ENCODE results near the gene PSORS1C2.

DNA sequence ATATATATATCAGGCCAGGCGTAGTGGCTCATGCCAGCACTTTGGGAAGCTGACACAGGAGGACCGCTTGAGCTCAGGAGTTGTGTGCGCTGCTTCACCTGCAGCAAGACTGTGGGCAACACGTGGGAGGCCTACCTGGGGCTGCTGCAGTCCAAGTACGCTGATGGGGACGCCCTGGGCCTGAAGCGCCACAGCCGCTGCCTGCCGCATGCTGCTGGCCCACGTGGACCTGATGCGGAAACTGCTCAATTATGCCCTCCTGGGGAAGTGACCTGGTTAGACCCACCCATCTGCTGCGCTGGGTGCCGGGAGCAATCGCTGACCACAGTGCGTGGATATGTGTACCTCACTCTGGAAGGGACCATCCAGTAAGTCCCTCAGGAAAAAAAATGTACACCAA lies 1.8 kb upstream of the PSORS1C2 start:
- TF ChIP-seq, protein P1, sequence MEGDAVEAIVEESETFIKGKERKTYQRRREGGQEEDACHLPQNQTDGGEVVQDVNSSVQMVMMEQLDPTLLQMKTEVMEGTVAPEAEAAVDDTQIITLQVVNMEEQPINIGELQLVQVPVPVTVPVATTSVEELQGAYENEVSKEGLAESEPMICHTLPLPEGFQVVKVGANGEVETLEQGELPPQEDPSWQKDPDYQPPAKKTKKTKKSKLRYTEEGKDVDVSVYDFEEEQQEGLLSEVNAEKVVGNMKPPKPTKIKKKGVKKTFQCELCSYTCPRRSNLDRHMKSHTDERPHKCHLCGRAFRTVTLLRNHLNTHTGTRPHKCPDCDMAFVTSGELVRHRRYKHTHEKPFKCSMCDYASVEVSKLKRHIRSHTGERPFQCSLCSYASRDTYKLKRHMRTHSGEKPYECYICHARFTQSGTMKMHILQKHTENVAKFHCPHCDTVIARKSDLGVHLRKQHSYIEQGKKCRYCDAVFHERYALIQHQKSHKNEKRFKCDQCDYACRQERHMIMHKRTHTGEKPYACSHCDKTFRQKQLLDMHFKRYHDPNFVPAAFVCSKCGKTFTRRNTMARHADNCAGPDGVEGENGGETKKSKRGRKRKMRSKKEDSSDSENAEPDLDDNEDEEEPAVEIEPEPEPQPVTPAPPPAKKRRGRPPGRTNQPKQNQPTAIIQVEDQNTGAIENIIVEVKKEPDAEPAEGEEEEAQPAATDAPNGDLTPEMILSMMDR (optimal IDR thresholded peaks at IDR 0.05 in 1 of 3, IDR thresholded peaks at IDR 0.05 in 1 of 3, conservative IDR thresholded peaks at IDR 0.05 in 1 of 3; ENCODE audit: extremely low read depth in 1 of 3, insufficient read depth in 2 of 3, low read length in 3 of 3) = no peak
- TF ChIP-seq EZH2 (IDR thresholded peaks at IDR 0.05; ENCODE audit: low read length) = no peak

Data from keratinocyte (primary cell).